Lower leg skin (tissue), 4 donors: ENCODE results near the gene CEP290. TPM values are rescaled to one million over a fixed set of nuclear protein-coding genes. Genes with fewer than 3 reads are reported as not detected.

Source experiments
- DNase-seq, 2 donors: peaks; one replicate each; pipeline ENCODE4 v3.0.0-alpha.2; 2019; ENCODE audit warnings: low spot score in 2 of 2
- H3K4me3 ChIP-seq: fragments of 200-600 bp; sonication (generic); 2 replicates; pipeline ENCODE4 v1.5.1; 2017; ENCODE audit warnings: mild to moderate bottlenecking, low read depth; ENCODE audit not compliant: poor library complexity, severe bottlenecking
- POLR2A ChIP-seq, 2 donors: fragments of 450-650 bp; IDR thresholded peaks; one replicate each; pipeline ENCODE4 v1.6.1; 2016 to 2017; ENCODE audit warnings: antibody characterized with exemption in 2 of 2, mild to moderate bottlenecking in 1 of 2, moderate library complexity in 1 of 2
- WGBS, 2 donors: methylation state at CpG; one replicate each; pipeline ENCODE4 v1.1.5; 2018; 5-methylcytosine and 5-hydroxymethylcytosine counted together
- intact Hi-C: fragments of 100-400 bp; cut with DNase I; formaldehyde crosslinking; loops from one replicate; pipeline ENCODE4 v1.15.0; 2023; ENCODE audit warnings: low total_unique reads
- total RNA-seq, 4 donors: library from RNA; depleted of rRNA; stranded (reverse); fragments of >200 nt; gene quantifications; one replicate each; pipeline ENCODE4 v1.1.0, GENCODE V29; 2016
- TF ChIP-seq, protein P1 (sequence below), 3 donors: fragments of 450-650 bp; IDR thresholded peaks; one replicate each; pipeline ENCODE4 v1.5.1; 2016; ENCODE audit warnings: antibody characterized with exemption in 3 of 3, mild to moderate bottlenecking in 3 of 3, moderate library complexity in 2 of 3

CEP290 gene
- total RNA-seq, 4 donors from 2014 or later: 3.0 to 5.8 (median 3.7) TPM

DNA sequence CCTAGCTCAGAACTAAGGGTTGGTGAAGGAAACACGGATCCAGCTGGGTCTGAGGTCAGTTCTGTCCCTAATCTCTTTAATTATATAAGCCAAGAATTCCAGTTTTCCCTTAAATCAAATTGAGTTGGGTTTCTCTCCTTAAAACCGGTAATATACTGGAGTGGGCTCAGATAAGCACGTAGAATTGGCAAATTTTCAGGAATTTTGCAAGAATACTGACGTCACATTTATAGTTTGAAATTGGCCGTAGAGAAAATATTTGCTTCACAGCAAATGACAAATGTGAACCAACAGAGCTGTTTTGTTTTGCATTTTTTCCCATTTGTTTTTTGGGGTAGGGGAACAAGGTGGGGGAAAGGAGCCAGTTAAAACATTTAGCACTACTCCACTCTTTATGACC lies 130.1 kb downstream of the CEP290 start:
- no peak overlapping the region for H3K4me3 ChIP-seq
- TF ChIP-seq, protein P1, sequence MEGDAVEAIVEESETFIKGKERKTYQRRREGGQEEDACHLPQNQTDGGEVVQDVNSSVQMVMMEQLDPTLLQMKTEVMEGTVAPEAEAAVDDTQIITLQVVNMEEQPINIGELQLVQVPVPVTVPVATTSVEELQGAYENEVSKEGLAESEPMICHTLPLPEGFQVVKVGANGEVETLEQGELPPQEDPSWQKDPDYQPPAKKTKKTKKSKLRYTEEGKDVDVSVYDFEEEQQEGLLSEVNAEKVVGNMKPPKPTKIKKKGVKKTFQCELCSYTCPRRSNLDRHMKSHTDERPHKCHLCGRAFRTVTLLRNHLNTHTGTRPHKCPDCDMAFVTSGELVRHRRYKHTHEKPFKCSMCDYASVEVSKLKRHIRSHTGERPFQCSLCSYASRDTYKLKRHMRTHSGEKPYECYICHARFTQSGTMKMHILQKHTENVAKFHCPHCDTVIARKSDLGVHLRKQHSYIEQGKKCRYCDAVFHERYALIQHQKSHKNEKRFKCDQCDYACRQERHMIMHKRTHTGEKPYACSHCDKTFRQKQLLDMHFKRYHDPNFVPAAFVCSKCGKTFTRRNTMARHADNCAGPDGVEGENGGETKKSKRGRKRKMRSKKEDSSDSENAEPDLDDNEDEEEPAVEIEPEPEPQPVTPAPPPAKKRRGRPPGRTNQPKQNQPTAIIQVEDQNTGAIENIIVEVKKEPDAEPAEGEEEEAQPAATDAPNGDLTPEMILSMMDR (IDR thresholded peaks at IDR 0.05): no peak
- no peak for TF ChIP-seq POLR2A (IDR thresholded peaks at IDR 0.05)
- intact Hi-C loops: no loop called here
- DNase-seq: no peak
- 68 to 73% methylated on average over 5 of the region's 5 CpGs for WGBS, 2 donors

DNA sequence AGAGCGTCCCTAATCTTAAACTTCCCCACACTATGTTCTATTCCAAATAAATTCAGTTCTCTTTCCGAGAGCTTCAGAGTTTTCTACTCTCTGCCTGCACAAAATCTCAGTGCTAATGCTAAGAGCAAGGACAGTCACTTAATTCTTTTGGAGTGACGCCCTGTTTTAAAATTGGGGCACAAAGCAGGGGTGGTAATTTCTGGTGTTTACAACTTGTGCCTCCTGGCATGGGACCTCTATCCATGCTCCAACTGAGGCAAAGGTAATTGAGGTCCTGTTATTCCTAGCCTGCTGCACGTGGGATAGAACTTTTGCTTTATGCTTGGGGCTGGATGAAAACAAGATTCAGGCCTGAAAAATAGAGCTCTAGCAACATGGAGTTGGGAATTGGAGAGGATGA lies 135.5 kb downstream of the CEP290 start:
- TF ChIP-seq, protein P1 (IDR thresholded peaks at IDR 0.05): no peak
- no peak for TF ChIP-seq POLR2A (IDR thresholded peaks at IDR 0.05)
- 82 to 88% methylated on average over 4 of the region's 4 CpGs for WGBS, 2 donors
- DNase-seq: no peak
- no peak overlapping the region for H3K4me3 ChIP-seq
- intact Hi-C loops: no loop called here

DNA sequence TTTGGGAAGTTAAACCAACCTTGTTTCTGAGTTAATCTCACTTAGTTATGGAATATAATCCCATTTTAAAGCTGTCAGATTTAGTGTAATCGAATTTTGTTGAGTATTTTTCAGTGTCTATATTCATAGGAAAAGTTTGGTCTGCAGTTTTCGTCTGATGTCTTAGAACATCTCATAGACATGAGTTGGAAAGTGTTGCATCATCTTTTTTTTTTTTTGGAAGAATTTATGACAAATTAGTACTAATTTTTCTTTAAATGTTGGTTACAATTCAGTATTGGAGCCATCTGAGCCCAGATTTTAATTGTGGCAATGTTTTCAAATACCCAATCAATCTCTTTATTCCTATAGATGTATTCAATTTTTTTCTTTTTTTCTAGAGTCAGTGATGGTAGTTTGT lies 140.6 kb downstream of the CEP290 start:
- 79 to 85% methylated on average over 2 of the region's 2 CpGs for WGBS, 2 donors
- TF ChIP-seq, protein P1 (IDR thresholded peaks at IDR 0.05): no peak
- no peak for TF ChIP-seq POLR2A (IDR thresholded peaks at IDR 0.05)
- intact Hi-C loops: no loop called here
- no peak overlapping the region for H3K4me3 ChIP-seq
- no peak for DNase-seq

Other genes with a start within 250 kb of the CEP290 start
- gene C12orf50, start 112.7 kb downstream of the CEP290 start, total RNA-seq: not detected
- 10 to 100 TPM; 29.8 to 45.2 (median 33.2) TPM for gene TMTC3, start 219 bp upstream of the CEP290 start, total RNA-seq